WTC11 (cell line): ENCODE measurements around the gene NSD1. TPM values are rescaled to one million over a fixed set of nuclear protein-coding genes. Genes with fewer than 3 reads are reported as not detected.

Experiments
- ATAC-seq: fragments of 200-7000 bp; cut with Tn5 transposase; 2 replicates; pipeline ENCODE4 v1.10.0; 2021; ENCODE audit warnings: mild to moderate bottlenecking, moderate library complexity
- CTCF ChIA-PET: fragments of 300-600 bp; sonication (Branson Sonifier 250); formaldehyde crosslinking; loops from one replicate; lab custom pipeline; 2021; ENCODE audit warnings: antibody characterized with exemption; lab: Charles Lee
- POLR2A ChIA-PET: fragments of 350-600 bp; sonication (Branson Sonifier 250); formaldehyde crosslinking; loops from one replicate; lab custom pipeline; 2021; ENCODE audit warnings: antibody characterized with exemption; lab: Charles Lee
- DNase-seq: peaks from one replicate; pipeline ENCODE4 v3.0.0; 2021; ENCODE audit warnings: low spot score
- H3K27ac Mint-ChIP-seq: 2 replicates; pipeline ENCODE4 v1.8.0; 2021; ENCODE audit warnings: mixed read lengths
- H3K27me3 Mint-ChIP-seq: 2 replicates; pipeline ENCODE4 v1.8.0; 2021; ENCODE audit warnings: low read depth, mild to moderate bottlenecking, moderate library complexity, mixed read lengths
- H3K36me3 Mint-ChIP-seq: 2 replicates; pipeline ENCODE4 v1.8.0; 2021; ENCODE audit warnings: mixed read lengths
- H3K4me1 Mint-ChIP-seq: 2 replicates; pipeline ENCODE4 v1.8.0; 2022; ENCODE audit warnings: mixed read lengths
- H3K4me3 Mint-ChIP-seq: 2 replicates; pipeline ENCODE4 v1.8.0; 2021; ENCODE audit warnings: mild to moderate bottlenecking, moderate library complexity, mixed read lengths
- H3K9me3 Mint-ChIP-seq: 2 replicates; pipeline ENCODE4 v1.8.0; 2021; ENCODE audit warnings: mixed read lengths
- ATF1 ChIP-seq: sonication (generic); formaldehyde crosslinking; IDR thresholded peaks from 2 replicates; pipeline ENCODE4 v1.8.1; 2023; ENCODE audit warnings: mild to moderate bottlenecking, moderate library complexity, missing genetic modification reagents
- CREM ChIP-seq: sonication (generic); formaldehyde crosslinking; IDR thresholded peaks from 2 replicates; pipeline ENCODE4 v1.8.1; 2022; ENCODE audit warnings: mild to moderate bottlenecking, missing genetic modification reagents, moderate library complexity
- ELF4 ChIP-seq: sonication (generic); formaldehyde crosslinking; IDR thresholded peaks from 2 replicates; pipeline ENCODE4 v1.8.1; 2022; ENCODE audit warnings: low read depth, mild to moderate bottlenecking, moderate library complexity, missing genetic modification reagents
- ESRRA ChIP-seq: sonication (generic); formaldehyde crosslinking; IDR thresholded peaks from 2 replicates; pipeline ENCODE4 v1.8.1; 2022; ENCODE audit warnings: mild to moderate bottlenecking, missing genetic modification reagents, borderline replicate concordance
- ETV6 ChIP-seq: sonication (generic); formaldehyde crosslinking; IDR thresholded peaks from 2 replicates; pipeline ENCODE4 v1.8.1; 2022; ENCODE audit warnings: mild to moderate bottlenecking, missing genetic modification reagents
- HMGA2 ChIP-seq: fragments of 250-450 bp; sonication (Bioruptor Pico); IDR thresholded peaks from 2 replicates; pipeline ENCODE4 v1.4.0; 2021; ENCODE audit warnings: mild to moderate bottlenecking, moderate library complexity
- IRF2 ChIP-seq: sonication (generic); formaldehyde crosslinking; IDR thresholded peaks from 2 replicates; pipeline ENCODE4 v1.8.0; 2022; ENCODE audit warnings: low read depth, missing genetic modification reagents, borderline replicate concordance
- KAT7 ChIP-seq: sonication (generic); formaldehyde crosslinking; IDR thresholded peaks from 2 replicates; pipeline ENCODE4 v1.8.1; 2023; ENCODE audit warnings: missing genetic modification reagents, mild to moderate bottlenecking, borderline replicate concordance
- NR1H2 ChIP-seq: sonication (generic); formaldehyde crosslinking; IDR thresholded peaks from 2 replicates; pipeline ENCODE4 v1.9.0; 2021; ENCODE audit warnings: mild to moderate bottlenecking, moderate library complexity, missing genetic modification reagents
- SOX15 ChIP-seq: fragments of 250-450 bp; sonication (Bioruptor Pico); IDR thresholded peaks from 2 replicates; pipeline ENCODE4 v1.9.0; 2021; ENCODE audit warnings: mild to moderate bottlenecking
- SP1 ChIP-seq: sonication (generic); formaldehyde crosslinking; conservative IDR thresholded peaks from 2 replicates; pipeline ENCODE4 v1.8.1; 2022; ENCODE audit warnings: missing genetic modification reagents
- STAT6 ChIP-seq: sonication (generic); formaldehyde crosslinking; conservative IDR thresholded peaks from 2 replicates; pipeline ENCODE4 v1.8.1; 2023; ENCODE audit warnings: mild to moderate bottlenecking, low read depth, missing genetic modification reagents, moderate library complexity
- USF1 ChIP-seq: sonication (generic); formaldehyde crosslinking; IDR thresholded peaks from 2 replicates; pipeline ENCODE4 v1.8.0; 2022; ENCODE audit warnings: mild to moderate bottlenecking, missing genetic modification reagents
- ZBTB43 ChIP-seq: sonication (generic); formaldehyde crosslinking; IDR thresholded peaks from 2 replicates; pipeline ENCODE4 v1.8.1; 2023; ENCODE audit warnings: mild to moderate bottlenecking, missing genetic modification reagents
- ZNF281 ChIP-seq: sonication (generic); formaldehyde crosslinking; IDR thresholded peaks from 2 replicates; pipeline ENCODE4 v1.8.0; 2023; ENCODE audit warnings: mild to moderate bottlenecking, missing genetic modification reagents
- ZNF423 ChIP-seq: fragments of 250-450 bp; sonication (Bioruptor Pico); IDR thresholded peaks from 2 replicates; pipeline ENCODE4 v2.1.2; 2022; ENCODE audit warnings: mild to moderate bottlenecking, moderate library complexity
- ZNF512 ChIP-seq: sonication (generic); formaldehyde crosslinking; IDR thresholded peaks from 2 replicates; pipeline ENCODE4 v1.8.1; 2022; ENCODE audit warnings: missing genetic modification reagents, borderline replicate concordance
- ZNF532 ChIP-seq: fragments of 250-450 bp; sonication (Bioruptor Pico); IDR thresholded peaks from 2 replicates; pipeline ENCODE4 v1.9.0; 2021; ENCODE audit warnings: mild to moderate bottlenecking, borderline replicate concordance
- total RNA-seq: library from RNA; stranded (reverse); gene quantifications from 3 replicates; pipeline ENCODE4 v1.2.3, GENCODE V29; 2021

Gene NSD1
- total RNA-seq, 1 experiment from 2014 or later = 148 TPM

- CTCF ChIA-PET = interaction anchor here (0.9 to 4.7 kb wide), 4 partner anchors 9 to 186 kb away, joined by 3 to 36 read pairs (median 10); no protein-coding TSS in a partner anchor
- ATAC-seq = peak; percentile 25
- POLR2A ChIA-PET = no interaction called here
These were observed 166.8 kb downstream of the NSD1 start for GRCh38 chr5:177300236-177300880.

More at GRCh38 chr5:177300236-177300880, 166.8 kb downstream of the NSD1 start:
- Mint-ChIP-seq H3K9me3 (no peaks in the 10 kb centered on the region), H3K36me3 (peaks cover 19% of the 10 kb centered on the region), H3K27ac (peak overlapping the region; percentile 99), H3K4me3 (no peak overlapping the region), H3K4me1 (peaks cover 54% of the 10 kb centered on the region), H3K27me3 (no peaks in the 10 kb centered on the region)
- no peak for DNase-seq
- TF ChIP-seq NR1H2 (no peak), ZNF532 (CRISPR knock-in tag) (no peak), ATF1 (CRISPR knock-in tag) (no peak), ZBTB43 (CRISPR knock-in tag) (no peak), ZNF512 (no peak), STAT6 (CRISPR knock-in tag) (no peak), HMGA2 (CRISPR knock-in tag) (no peak), IRF2 (no peak), CREM (CRISPR knock-in tag) (no peak), KAT7 (CRISPR knock-in tag) (no peak), ZNF423 (no peak), ELF4 (CRISPR knock-in tag) (no peak), ETV6 (CRISPR knock-in tag) (no peak), SP1 (no peak), ESRRA (CRISPR knock-in tag) (no peak), SOX15 (CRISPR knock-in tag) (no peak), ZNF281 (CRISPR knock-in tag) (no peak), USF1 (CRISPR knock-in tag) (no peak)
